Measurements from ENCODE around the gene REEP3.
A peak's percentile ranks its signal among the peaks of the same experiment; 100 is the strongest.
"Not testable (repeated sequence)": the region's sequence is repeated elsewhere in the genome, so short reads cannot be mapped to it uniquely, and the experiment has no call there.

REEP3 gene

GRCh38 chr10:63562391-63562790, 41.2 kb downstream of the REEP3 start:
- no peak overlapping the region for H3K4me3 ChIP-seq (ENCODE audit: low read depth, low read length)
- TF ChIP-seq CTCF (IDR thresholded peaks at IDR 0.05; ENCODE audit: low read depth, low read length, missing control alignments), result no peak
- in situ Hi-C loops (cut with HindIII; ENCODE audit: low sequenced_read_pairs), result no loop called here
- no peak for DNase-seq (ENCODE audit: low read depth)

GRCh38 chr10:63562857-63563256, 41.7 kb downstream of the REEP3 start:
- TF ChIP-seq CTCF (IDR thresholded peaks at IDR 0.05; ENCODE audit: low read depth, low read length, missing control alignments), result no peak
- no peak for DNase-seq (ENCODE audit: low read depth)
- in situ Hi-C loops (cut with HindIII; ENCODE audit: low sequenced_read_pairs), result no loop called here
- no peak overlapping the region for H3K4me3 ChIP-seq (ENCODE audit: low read depth, low read length)

GRCh38 chr10:63563623-63564022, 42.4 kb downstream of the REEP3 start:
- TF ChIP-seq CTCF (IDR thresholded peaks at IDR 0.05; ENCODE audit: low read depth, low read length, missing control alignments), result no peak
- in situ Hi-C loops (cut with HindIII; ENCODE audit: low sequenced_read_pairs), result no loop called here
- no peak for DNase-seq (ENCODE audit: low read depth)
- H3K4me3 ChIP-seq (ENCODE audit: low read depth, low read length), result no peak overlapping the region

- in situ Hi-C loops (cut with HindIII; ENCODE audit: low sequenced_read_pairs), result not testable (repeated sequence)
These were observed 43.5 kb downstream of the REEP3 start for GRCh38 chr10:63564731-63565130.

GRCh38 chr10:63573068-63573697, 52.0 kb downstream of the REEP3 start:
- H3K4me3 ChIP-seq (ENCODE audit: low read depth, low read length), result no peak overlapping the region
- in situ Hi-C loops (cut with HindIII; ENCODE audit: low sequenced_read_pairs), result no loop called here
- peak; percentile 59 for DNase-seq (ENCODE audit: low read depth)
- no peak for TF ChIP-seq CTCF (IDR thresholded peaks at IDR 0.05; ENCODE audit: low read depth, low read length, missing control alignments)

More at GRCh38 chr10:63564731-63565130, 43.5 kb downstream of the REEP3 start:
- not testable (repeated sequence) for DNase-seq (ENCODE audit: low read depth); H3K4me3 ChIP-seq (ENCODE audit: low read depth, low read length)

GRCh38 chr10:63574011-63574410, 52.8 kb downstream of the REEP3 start:
- no peak overlapping the region for H3K4me3 ChIP-seq (ENCODE audit: low read depth, low read length)
- DNase-seq (ENCODE audit: low read depth), result no peak
- TF ChIP-seq CTCF (IDR thresholded peaks at IDR 0.05; ENCODE audit: low read depth, low read length, missing control alignments), result no peak
- in situ Hi-C loops (cut with HindIII; ENCODE audit: low sequenced_read_pairs), result no loop called here

- in situ Hi-C loops (cut with HindIII; ENCODE audit: low sequenced_read_pairs), result no loop called here
- DNase-seq (ENCODE audit: low read depth), result no peak
- no peak overlapping the region for H3K4me3 ChIP-seq (ENCODE audit: low read depth, low read length)
- TF ChIP-seq CTCF (IDR thresholded peaks at IDR 0.05; ENCODE audit: low read depth, low read length, missing control alignments), result no peak
These were observed 55.3 kb downstream of the REEP3 start for GRCh38 chr10:63576501-63576900.

Data from astrocyte of the cerebellum (primary cell).